Cardiac muscle cell (in vitro differentiated cells and primary cell): ENCODE results near the gene HCN2. TPM values are rescaled to one million over a fixed set of nuclear protein-coding genes. Genes with fewer than 3 reads are reported as not detected.
A peak's percentile ranks its signal among the peaks of the same experiment; 100 is the strongest.

Experiments
- DNase-seq, 2 donors: peaks; one replicate each; pipeline versions ENCODE4 v3.0.0 to v3.0.0-alpha.2; 2010 to 2017; ENCODE audit warnings: low read depth in 1 of 2, low spot score in 1 of 2
- H3K27ac ChIP-seq: fragments of 200-600 bp; sonication (generic); 2 replicates; pipeline ENCODE4 v1.5.1; 2016
- H3K27me3 ChIP-seq: fragments of 200-600 bp; sonication (generic); 2 replicates; pipeline ENCODE4 v1.6.0; 2016; ENCODE audit warnings: control low read depth
- H3K36me3 ChIP-seq: fragments of 200-600 bp; sonication (generic); 2 replicates; pipeline ENCODE4 v1.5.1; 2016; ENCODE audit warnings: control low read depth
- H3K4me1 ChIP-seq: fragments of 200-600 bp; sonication (generic); 2 replicates; pipeline ENCODE4 v1.8.1; 2017; ENCODE audit warnings: low read depth, mild to moderate bottlenecking, mixed run types
- H3K4me3 ChIP-seq: fragments of 200-600 bp; sonication (generic); 2 replicates; pipeline ENCODE4 v1.5.1; 2016; ENCODE audit warnings: mild to moderate bottlenecking
- H3K9me3 ChIP-seq: fragments of 200-600 bp; sonication (generic); 2 replicates; pipeline ENCODE4 v1.5.1; 2017; ENCODE audit warnings: low read depth, mild to moderate bottlenecking, control low read depth
- polyA plus RNA-seq: library from polyadenylated mRNA; unstranded; fragments of >200 nt; fragmentation: Nextera tagmentation; extraction: Ambion mirVana; gene quantifications from 2 replicates; pipeline ENCODE4 v1.2.1, GENCODE V29; 2016
- total RNA-seq: library from RNA; depleted of rRNA; stranded (reverse); fragments of >200 nt; gene quantifications from 2 replicates; pipeline ENCODE4 v1.2.3, GENCODE V29; 2016
- TF ChIP-seq, protein P1 (sequence below): IDR thresholded peaks from 2 replicates; pipeline ENCODE4 v1.5.1; 2012; ENCODE audit warnings: low read depth, mild to moderate bottlenecking, low read length

Gene HCN2
- total and polyA plus RNA-seq, 2 experiments from 2014 or later, result 0.46 to 1.0 TPM

DNA sequence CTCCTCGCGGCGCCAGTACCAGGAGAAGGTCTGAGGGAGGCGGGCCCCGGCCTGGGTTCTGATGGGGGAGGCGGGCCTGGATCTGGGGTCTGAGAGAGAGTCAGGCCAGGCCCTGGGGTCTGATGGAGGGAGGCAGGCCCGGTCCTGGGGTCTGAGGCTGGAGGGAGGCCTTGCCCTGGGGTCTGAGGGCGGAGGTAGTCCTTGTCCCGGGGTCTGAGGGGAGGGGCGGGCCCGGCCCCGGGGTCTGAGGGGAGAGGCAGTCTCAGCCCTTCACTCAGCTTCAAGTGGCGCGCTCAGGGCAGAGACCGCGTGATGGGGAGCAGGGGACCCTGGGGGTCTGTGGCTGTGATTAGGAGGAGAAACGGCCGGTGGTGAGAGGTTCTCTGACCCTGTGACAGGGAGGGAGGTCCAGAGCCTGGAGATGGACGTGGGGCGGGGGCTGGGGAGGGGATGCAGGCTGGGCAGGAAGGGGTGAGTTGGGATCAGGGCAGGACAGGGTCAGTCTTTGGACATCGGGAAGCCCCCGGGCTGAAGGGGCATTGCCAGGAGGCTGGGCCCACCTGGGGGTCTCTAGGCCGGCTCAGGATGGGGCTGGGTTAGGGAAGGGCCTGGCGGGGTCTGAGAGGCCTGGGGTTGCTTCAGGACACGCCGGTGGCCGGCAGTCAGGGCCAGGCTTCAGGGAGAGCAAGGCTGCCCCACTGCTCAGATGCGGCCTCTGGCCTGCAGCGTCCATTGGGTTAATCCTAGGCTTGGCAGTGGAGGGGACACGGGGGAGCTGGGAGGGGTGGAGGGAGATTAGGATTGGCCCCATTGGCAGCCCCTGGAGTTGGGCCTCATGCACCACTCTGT lies 18.7 kb downstream of the HCN2 start:
- H3K27ac ChIP-seq, result no peak overlapping the region
- H3K4me1 ChIP-seq, result no peaks in the 10 kb centered on the region
- no peaks in the 10 kb centered on the region for H3K9me3 ChIP-seq
- no peak overlapping the region for H3K4me3 ChIP-seq
- H3K27me3 ChIP-seq, result no peaks in the 10 kb centered on the region
- DNase-seq, result no peak
- TF ChIP-seq, protein P1, sequence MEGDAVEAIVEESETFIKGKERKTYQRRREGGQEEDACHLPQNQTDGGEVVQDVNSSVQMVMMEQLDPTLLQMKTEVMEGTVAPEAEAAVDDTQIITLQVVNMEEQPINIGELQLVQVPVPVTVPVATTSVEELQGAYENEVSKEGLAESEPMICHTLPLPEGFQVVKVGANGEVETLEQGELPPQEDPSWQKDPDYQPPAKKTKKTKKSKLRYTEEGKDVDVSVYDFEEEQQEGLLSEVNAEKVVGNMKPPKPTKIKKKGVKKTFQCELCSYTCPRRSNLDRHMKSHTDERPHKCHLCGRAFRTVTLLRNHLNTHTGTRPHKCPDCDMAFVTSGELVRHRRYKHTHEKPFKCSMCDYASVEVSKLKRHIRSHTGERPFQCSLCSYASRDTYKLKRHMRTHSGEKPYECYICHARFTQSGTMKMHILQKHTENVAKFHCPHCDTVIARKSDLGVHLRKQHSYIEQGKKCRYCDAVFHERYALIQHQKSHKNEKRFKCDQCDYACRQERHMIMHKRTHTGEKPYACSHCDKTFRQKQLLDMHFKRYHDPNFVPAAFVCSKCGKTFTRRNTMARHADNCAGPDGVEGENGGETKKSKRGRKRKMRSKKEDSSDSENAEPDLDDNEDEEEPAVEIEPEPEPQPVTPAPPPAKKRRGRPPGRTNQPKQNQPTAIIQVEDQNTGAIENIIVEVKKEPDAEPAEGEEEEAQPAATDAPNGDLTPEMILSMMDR, result no peak
- H3K36me3 ChIP-seq, result peaks cover 4% of the 10 kb centered on the region

DNA sequence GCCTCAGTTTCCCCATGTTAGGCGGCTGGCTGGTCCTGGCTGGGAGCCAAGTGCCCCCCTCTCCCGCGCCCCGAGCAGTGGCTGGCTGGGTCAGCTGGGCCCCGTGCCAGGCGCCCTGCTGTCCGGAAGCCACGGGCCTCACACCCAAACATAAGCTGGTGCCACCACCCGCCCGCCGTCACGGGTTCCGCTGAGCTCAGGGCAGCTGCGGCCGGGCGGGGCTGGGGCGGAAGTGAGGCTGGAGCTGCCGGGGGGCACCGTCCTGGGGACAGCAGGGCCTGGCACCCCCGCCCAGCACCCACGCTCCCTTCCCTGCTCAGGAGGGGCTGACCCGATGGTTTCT lies 19.3 kb downstream of the HCN2 start:
- Histone ChIP-seq H3K36me3 (peaks cover 4% of the 10 kb centered on the region), H3K27me3 (no peaks in the 10 kb centered on the region), H3K4me3 (no peak overlapping the region), H3K4me1 (no peaks in the 10 kb centered on the region), H3K27ac (no peak overlapping the region), H3K9me3 (no peaks in the 10 kb centered on the region)
- DNase-seq, result no peak
- TF ChIP-seq, protein P1, result no peak

GRCh38 chr19:610071-610800 lies 20.6 kb downstream of the HCN2 start:
- peak in 1 of 2 donors; percentile 16 for DNase-seq
- H3K36me3 ChIP-seq, result peaks cover 8% of the 10 kb centered on the region
- no peak overlapping the region for H3K4me3 ChIP-seq
- no peak overlapping the region for H3K27ac ChIP-seq
- no peaks in the 10 kb centered on the region for H3K27me3 ChIP-seq
- H3K4me1 ChIP-seq, result no peaks in the 10 kb centered on the region
- H3K9me3 ChIP-seq, result no peaks in the 10 kb centered on the region
- TF ChIP-seq, protein P1, result no peak

DNA sequence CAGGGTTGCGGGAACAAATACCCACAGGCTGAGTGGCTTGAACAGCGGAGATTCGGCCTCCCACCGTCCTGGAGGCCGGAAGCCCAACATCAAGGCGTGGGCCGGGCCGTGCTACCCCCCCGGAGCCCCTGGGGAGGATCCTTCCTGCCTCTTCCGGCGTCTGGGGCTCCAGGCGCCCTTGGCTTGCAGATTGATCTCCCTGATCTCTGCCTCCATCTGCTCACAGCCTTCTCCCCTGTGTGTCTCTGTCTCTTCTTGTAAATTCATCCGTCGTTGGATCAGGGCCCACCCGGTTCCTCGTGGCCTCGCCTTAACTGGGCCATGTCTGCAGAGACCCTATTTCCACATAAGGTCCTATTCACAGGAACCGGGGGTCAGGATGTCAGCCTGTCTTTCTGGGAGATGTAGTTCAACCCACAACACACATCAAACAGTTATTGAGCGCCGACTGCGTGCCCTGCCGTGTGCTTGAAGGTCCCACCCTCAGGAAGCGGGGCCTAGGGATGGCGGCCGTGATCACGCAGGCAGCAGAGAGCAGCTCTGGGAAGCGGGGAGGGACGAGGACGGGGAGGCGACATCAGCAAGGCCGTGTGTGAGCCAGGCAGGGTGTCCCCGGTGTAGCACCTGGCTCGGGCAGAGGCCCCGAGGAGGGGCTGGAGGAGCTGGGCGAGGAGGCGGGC lies 21.3 kb downstream of the HCN2 start:
- H3K27ac ChIP-seq, result no peak overlapping the region
- TF ChIP-seq, protein P1, result no peak
- peaks cover 8% of the 10 kb centered on the region for H3K36me3 ChIP-seq
- peak in 1 of 2 donors; percentile 95 for DNase-seq
- no peaks in the 10 kb centered on the region for H3K9me3 ChIP-seq
- H3K4me1 ChIP-seq, result no peaks in the 10 kb centered on the region
- no peak overlapping the region for H3K4me3 ChIP-seq
- H3K27me3 ChIP-seq, result no peaks in the 10 kb centered on the region

DNA sequence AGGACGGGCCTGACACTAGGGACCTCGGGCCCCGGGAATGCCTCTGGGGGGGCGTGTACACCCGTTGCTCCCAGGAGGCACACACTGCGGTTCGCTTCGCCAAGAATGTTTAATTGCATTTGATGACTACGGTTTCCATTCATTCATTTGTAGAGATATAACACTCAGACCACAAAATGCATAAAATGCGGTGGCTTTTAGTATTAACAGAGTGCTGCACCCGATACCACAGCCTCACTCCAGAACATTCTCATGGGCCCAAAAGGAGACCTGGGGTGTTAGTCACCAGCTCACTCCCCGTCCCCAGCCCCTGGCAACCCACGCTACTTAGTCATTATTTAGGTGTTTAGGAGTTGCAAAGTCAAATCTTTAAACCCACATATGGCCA lies 21.8 kb downstream of the HCN2 start:
- H3K4me3 ChIP-seq, result no peak overlapping the region
- no peak overlapping the region for H3K27ac ChIP-seq
- H3K9me3 ChIP-seq, result no peaks in the 10 kb centered on the region
- TF ChIP-seq, protein P1, result no peak
- peaks cover 8% of the 10 kb centered on the region for H3K36me3 ChIP-seq
- H3K4me1 ChIP-seq, result no peaks in the 10 kb centered on the region
- DNase-seq, result peak in 1 of 2 donors; percentile 91
- no peaks in the 10 kb centered on the region for H3K27me3 ChIP-seq
